K562 (cell line): ENCODE results near the gene CCT7. TPM values are rescaled to one million over a fixed set of nuclear protein-coding genes. Genes with fewer than 3 reads are reported as not detected.

ENCODE experiments used
- ATAC-seq: fragments of 200-7000 bp; cut with Tn5 transposase; 3 replicates; pipeline ENCODE4 v1.9.1; 2020; ENCODE audit warnings: moderate library complexity
- BruUV-seq: library from RNA; stranded (reverse); fragments of 400-500 nt; replicated peaks from 2 replicates; lab custom pipeline; 2021; lab: Mats Ljungman, UMichigan
- CTCF ChIA-PET: fragments of 300-600 bp; formaldehyde crosslinking; extraction: SDS; loops from one replicate; lab custom pipeline; 2021; ENCODE audit warnings: low intra/inter-chr PET ratio; lab: Yijun Ruan, JAX
- POLR2A ChIA-PET: fragments of 300-600, 350-650 bp; sonication (Branson Sonifier 250); formaldehyde crosslinking; extraction: SDS; loops from one replicate; lab custom pipeline; 2021; ENCODE audit warnings: antibody characterized with exemption, inconsistent platforms; lab: Yijun Ruan, JAX
- DNase-seq, 4 experiments: peaks; one replicate each; pipeline versions ENCODE4 v3.0.0 to v3.0.0-alpha.2; 2011 to 2018; ENCODE audit warnings: low spot score in 3 of 4, mixed read lengths in 3 of 4; ENCODE audit errors: extremely low read depth in 1 of 4
- FAIRE-seq: peaks from 2 replicates; lab custom pipeline; 2011; peaks lifted over from hg19 to GRCh38; lab: Jason Lieb, UNC
- H2AFZ ChIP-seq: 2 replicates; pipeline ENCODE4 v1.6.0; 2011; ENCODE audit warnings: low read depth, low read length, control low read depth, inconsistent platforms
- H3K27ac ChIP-seq: fragments of 200-600 bp; 3 replicates; pipeline ENCODE4 v1.8.0; 2011; ENCODE audit warnings: low read depth, mild to moderate bottlenecking, control low read depth, inconsistent platforms, low read length, moderate library complexity, mixed read lengths; ENCODE audit errors: extremely low read depth
- H3K27me3 ChIP-seq, 2 experiments: fragments of 300-600 bp in 1 of 2; 2 replicates in 1 of 2; 3 replicates in 1 of 2; pipeline versions ENCODE4 v1.6.0 to v1.8.0; 2011; ENCODE audit warnings: inconsistent platforms in 2 of 2, low read length in 2 of 2, mild to moderate bottlenecking in 1 of 2, mixed read lengths in 1 of 2, moderate library complexity in 1 of 2; ENCODE audit not compliant: control insufficient read depth in 2 of 2, insufficient read depth in 2 of 2
- H3K36me3 ChIP-seq: fragments of 300-600 bp; 3 replicates; pipeline ENCODE4 v1.8.0; 2011; ENCODE audit warnings: mild to moderate bottlenecking, low read length, inconsistent platforms; ENCODE audit not compliant: control insufficient read depth, insufficient read depth
- H3K4me1 ChIP-seq, 2 experiments: fragments of 200-600 bp in 1 of 2; replicated peaks in 1 of 2; 2 replicates in 1 of 2; 3 replicates in 1 of 2; pipeline versions ENCODE4 v1.5.1 to v1.8.0; 2011; ENCODE audit warnings: inconsistent platforms in 2 of 2, low read length in 2 of 2, mild to moderate bottlenecking in 1 of 2, mixed read lengths in 1 of 2, moderate library complexity in 1 of 2; ENCODE audit not compliant: control insufficient read depth in 2 of 2, insufficient read depth in 2 of 2
- H3K4me2 ChIP-seq: 2 replicates; pipeline ENCODE4 v1.6.1; 2011; ENCODE audit warnings: low read length, control low read depth, inconsistent platforms, mixed read lengths; ENCODE audit not compliant: insufficient read depth
- H3K4me3 ChIP-seq: fragments of 200-600 bp; sonication (generic), shearing (Covaris generic); 2 replicates; pipeline ENCODE4 v1.5.1; 2016; ENCODE audit warnings: control low read depth, inconsistent platforms
- H3K79me2 ChIP-seq: fragments of 200-600 bp; 3 replicates; pipeline ENCODE4 v1.8.0; 2011; ENCODE audit warnings: low read length, inconsistent platforms; ENCODE audit not compliant: control insufficient read depth, insufficient read depth
- H3K9ac ChIP-seq, 2 experiments: 2 replicates each; pipeline versions ENCODE4 v1.6.0 to v1.6.1; 2011; ENCODE audit warnings: low read depth in 2 of 2, low read length in 2 of 2, control low read depth in 1 of 2, inconsistent platforms in 1 of 2, mild to moderate bottlenecking in 1 of 2, mixed read lengths in 1 of 2; ENCODE audit not compliant: insufficient read depth in 1 of 2
- H3K9me1 ChIP-seq: one replicate; pipeline ENCODE4 v1.6.0; 2011; ENCODE audit warnings: inconsistent platforms, mild to moderate bottlenecking, low read length, moderate library complexity; ENCODE audit not compliant: control insufficient read depth, insufficient read depth
- H3K9me3 ChIP-seq: replicated peaks from 2 replicates; pipeline ENCODE4 v1.5.1; 2011; ENCODE audit warnings: low read depth, low read length, inconsistent platforms; ENCODE audit not compliant: control insufficient read depth, insufficient read depth
- H4K20me1 ChIP-seq: replicated peaks from 2 replicates; pipeline ENCODE4 v1.6.1; 2011; ENCODE audit warnings: low read length, inconsistent platforms, mixed read lengths; ENCODE audit not compliant: control insufficient read depth, insufficient read depth
- ARID1B ChIP-seq: fragments of 450-650 bp; IDR thresholded peaks from 2 replicates; pipeline ENCODE4 v1.6.1; 2016; ENCODE audit warnings: antibody characterized with exemption, mild to moderate bottlenecking, inconsistent platforms
- BCOR ChIP-seq: fragments of 450-650 bp; IDR thresholded peaks from 2 replicates; pipeline ENCODE4 v1.6.1; 2016
- CBFA2T2 ChIP-seq: fragments of 450-650 bp; conservative IDR thresholded peaks from 2 replicates; pipeline ENCODE4 v1.6.1; 2017; ENCODE audit warnings: mild to moderate bottlenecking
- CBFA2T3 ChIP-seq: fragments of 450-650 bp; IDR thresholded peaks from 2 replicates; pipeline ENCODE4 v1.6.1; 2017
- HCFC1 ChIP-seq: IDR thresholded peaks from 2 replicates; pipeline ENCODE4 v1.6.1; 2012; ENCODE audit warnings: low read depth, low read length, improper control_type of control experiment
- PCBP1 ChIP-seq: fragments of 200-400 bp; formaldehyde crosslinking; IDR thresholded peaks from 2 replicates; pipeline ENCODE4 v1.6.1; 2018; ENCODE audit warnings: mild to moderate bottlenecking, low read depth, low read length; ENCODE audit not compliant: poor library complexity, severe bottlenecking
- SIN3A ChIP-seq, 2 experiments: fragments of 150-350 bp in 1 of 2; IDR thresholded peaks; 2 replicates each; pipeline ENCODE4 v1.6.1; 2011 to 2016; ENCODE audit warnings: borderline replicate concordance in 2 of 2, low read depth in 2 of 2, low read length in 2 of 2, mild to moderate bottlenecking in 2 of 2, moderate library complexity in 2 of 2; ENCODE audit not compliant: control insufficient read depth in 1 of 2
- SMAD1 ChIP-seq: fragments of 150-350 bp; IDR thresholded peaks from 2 replicates; pipeline ENCODE4 v1.6.1; 2014; ENCODE audit warnings: low read length, low read depth; ENCODE audit not compliant: partially characterized antibody
- TAL1 ChIP-seq: fragments of 450-650 bp; IDR thresholded peaks from 2 replicates; pipeline ENCODE4 v1.6.1; 2016; ENCODE audit warnings: mild to moderate bottlenecking
- TCF3 ChIP-seq: sonication (generic); formaldehyde crosslinking; IDR thresholded peaks from 2 replicates; pipeline ENCODE4 v1.4.0; 2020; ENCODE audit warnings: mild to moderate bottlenecking, missing genetic modification reagents
- ZNF586 ChIP-seq: fragments of 450-650 bp; formaldehyde crosslinking; conservative IDR thresholded peaks from 2 replicates; pipeline ENCODE4 v1.4.0; 2020; ENCODE audit warnings: mild to moderate bottlenecking, moderate library complexity
- WGBS: fragments of 100-300 bp; shearing (Covaris generic); methylation state at CpG from one replicate; pipeline ENCODE4 v1.1.6; 2016; ENCODE audit warnings: low coverage, mixed read lengths; ENCODE audit not compliant: insufficient coverage; ENCODE audit errors: missing lambda C conversion rate; 5-methylcytosine and 5-hydroxymethylcytosine counted together
- in situ Hi-C: fragments of 300-500 bp; cut with MboI; formaldehyde crosslinking; loops from 4 replicates; pipeline ENCODE4 v1.15.0; 2018; ENCODE audit warnings: inconsistent platforms, mixed read lengths
- intact Hi-C: fragments of 100-400 bp; cut with micrococcal nuclease; formaldehyde crosslinking; loops from 2 replicates; pipeline ENCODE4 v1.14.2; 2022
- polyA plus RNA-seq, 8 experiments: library from polyadenylated mRNA; depleted of rRNA in 4 of 8; stranded (reverse) in 5 of 8; unstranded in 3 of 8; fragments of >200 nt; fragmentation: Nextera tagmentation in 2 of 8; fragmentation: Illumina TruSeq in 1 of 8; extraction: Ambion mirVana in 2 of 8; extraction: Trizol in 1 of 8; gene quantifications; 2 replicates each; pipeline versions ENCODE4 v1.2.1 to v1.2.3, GENCODE V29; 2011 to 2014; ENCODE audit warnings: inconsistent platforms in 1 of 8, missing spikeins in 1 of 8
- total RNA-seq, 7 experiments: library from RNA; depleted of rRNA in 6 of 7; stranded (reverse); fragments of >200 nt in 6 of 7; fragmentation: Illumina TruSeq in 2 of 7; extraction: Trizol in 2 of 7; gene quantifications; 2 replicates each; pipeline versions ENCODE4 v1.2.1 to v1.2.3, GENCODE V29; 2011 to 2021; ENCODE audit warnings: low replicate concordance in 1 of 7
- TF ChIP-seq, protein P1 (sequence below), 2 experiments: IDR thresholded peaks; 2 replicates each; pipeline ENCODE4 v1.6.1; 2012; ENCODE audit warnings: improper control_type of control experiment in 2 of 2, low read depth in 2 of 2, low read length in 2 of 2, borderline replicate concordance in 1 of 2

CCT7 gene
- total and polyA plus RNA-seq, 9 of the 15 experiments (the other 6 are each of a cell fraction or from before 2014, with no cell fraction given) = 326 to 856 (median 638) TPM

DNA sequence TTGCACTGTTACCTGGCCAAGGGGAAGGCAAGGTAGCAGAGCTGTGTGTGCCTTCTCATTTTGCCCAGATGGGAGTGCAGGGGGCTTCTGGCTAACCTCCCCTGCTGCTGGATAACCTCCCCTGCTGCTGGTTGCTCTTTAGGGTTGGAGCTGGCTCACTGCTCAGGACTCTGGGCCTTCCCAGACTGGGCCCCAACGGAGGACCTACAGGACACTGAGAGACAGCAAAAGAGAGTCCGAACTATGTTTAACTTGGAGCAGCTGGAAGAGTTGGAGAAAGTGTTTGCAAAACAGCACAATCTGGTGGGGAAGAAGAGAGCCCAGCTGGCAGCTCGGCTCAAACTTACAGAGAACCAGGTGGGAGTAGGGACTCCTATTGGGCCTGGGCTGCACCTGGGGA is 25.9 kb upstream of the CCT7 start:
- Histone ChIP-seq H3K4me1 (peaks cover 9 to 13% of the 10 kb centered on the region in 2 experiments; a peak in 4 of 5 replicates), H3K9ac (no peak overlapping the region), H3K27me3 (peaks cover 2 to 12% of the 10 kb centered on the region in 2 experiments; a peak in 2 of 5 replicates), H3K9me1 (no peaks in the 10 kb centered on the region), H3K36me3 (no peaks in the 10 kb centered on the region), H3K4me3 (no peak overlapping the region), H3K27ac (no peak overlapping the region), H3K9me3 (no peaks in the 10 kb centered on the region; the same call in 1 of the 2 replicates), H3K4me2 (no peak overlapping the region), H3K79me2 (no peaks in the 10 kb centered on the region), H4K20me1 (no peaks in the 10 kb centered on the region), H2AFZ (no peak overlapping the region; the same call in 1 of the 2 replicates)
- no TSS peak for BruUV-seq
- intact Hi-C loops (no loop called here), in situ Hi-C loops (no loop called here)
- DNase-seq (no peak), ATAC-seq (no peak), FAIRE-seq (no peak)
- ChIA-PET POLR2A (no interaction called here), CTCF (no interaction called here)
- TF ChIP-seq ZNF586 (CRISPR knock-in tag) = no peak
- TF ChIP-seq PCBP1 = no peak
- no peak for TF ChIP-seq SMAD1
- no peak for TF ChIP-seq HCFC1
- WGBS = 31% methylated on average over 3 of the region's 3 CpGs

DNA sequence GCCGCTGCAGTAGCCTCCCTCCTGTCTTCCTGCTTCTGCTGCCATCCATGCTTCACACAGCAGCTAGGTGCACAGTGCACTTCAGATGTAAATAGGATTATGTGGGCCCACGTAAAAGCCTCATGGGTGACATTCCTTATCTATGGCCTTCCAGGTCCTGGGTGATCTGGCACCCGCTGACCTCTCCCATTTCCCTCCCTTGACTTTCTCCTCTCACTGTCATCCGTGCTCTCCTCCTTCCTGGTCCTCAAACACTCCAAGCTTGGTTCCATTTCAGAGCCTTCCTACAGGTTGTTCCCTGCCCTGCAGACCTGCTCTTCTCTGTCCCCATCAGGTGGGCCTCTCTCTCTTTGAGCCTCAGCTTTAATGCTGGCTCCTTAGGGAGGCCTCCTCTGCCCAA is 24.1 kb upstream of the CCT7 start:
- Histone ChIP-seq H3K27me3 (peaks cover 0 to 8% of the 10 kb centered on the region in 2 experiments; a peak in 2 of 5 replicates), H3K4me1 (peaks cover 15 to 16% of the 10 kb centered on the region in 2 experiments; a peak in 4 of 5 replicates), H3K9me1 (no peaks in the 10 kb centered on the region), H3K27ac (no peak overlapping the region), H3K9me3 (no peaks in the 10 kb centered on the region), H3K9ac (peak overlapping the region in 1 of 2 experiments; percentile 60; a peak in 1 of 4 replicates), H2AFZ (peak overlapping the region; percentile 75), H3K79me2 (peaks cover 10% of the 10 kb centered on the region), H3K36me3 (no peaks in the 10 kb centered on the region), H4K20me1 (no peaks in the 10 kb centered on the region), H3K4me3 (no peak overlapping the region), H3K4me2 (peak overlapping the region; percentile 50; the same call in 1 of the 2 replicates)
- intact Hi-C loops = no loop called here
- CTCF ChIA-PET = no interaction called here
- FAIRE-seq (no peak), DNase-seq (peak; percentile 35 to 54 (median 42)), ATAC-seq (no peak)
- POLR2A ChIA-PET = interaction anchor here (0.6 to 1.1 kb wide), 5 partner anchors 13 to 241 kb away, joined by 3 read pairs; partner anchors contain the start of gene SFXN5
- no TSS peak for BruUV-seq
- in situ Hi-C loops = no loop called here
- WGBS = 4% methylated on average over 4 of the region's 4 CpGs
- TF ChIP-seq TAL1 (peak; percentile 37; the same call in 1 of the 2 replicates), CBFA2T2 (0 out of 2 replicates have a peak, but pooled peaks have one; percentile 12), ARID1B (peak; percentile 31; the same call in 1 of the 2 replicates), SIN3A (IDR thresholded peaks at IDR 0.05; ENCODE audit: borderline replicate concordance in 2 of 2, control insufficient read depth in 1 of 2, low read depth in 2 of 2, low read length in 2 of 2) (no peak), BCOR (no peak), TCF3 (CRISPR knock-in tag) (peak; percentile 54), CBFA2T3 (peak; percentile 53; the same call in 1 of the 2 replicates)
- TF ChIP-seq, protein P1, sequence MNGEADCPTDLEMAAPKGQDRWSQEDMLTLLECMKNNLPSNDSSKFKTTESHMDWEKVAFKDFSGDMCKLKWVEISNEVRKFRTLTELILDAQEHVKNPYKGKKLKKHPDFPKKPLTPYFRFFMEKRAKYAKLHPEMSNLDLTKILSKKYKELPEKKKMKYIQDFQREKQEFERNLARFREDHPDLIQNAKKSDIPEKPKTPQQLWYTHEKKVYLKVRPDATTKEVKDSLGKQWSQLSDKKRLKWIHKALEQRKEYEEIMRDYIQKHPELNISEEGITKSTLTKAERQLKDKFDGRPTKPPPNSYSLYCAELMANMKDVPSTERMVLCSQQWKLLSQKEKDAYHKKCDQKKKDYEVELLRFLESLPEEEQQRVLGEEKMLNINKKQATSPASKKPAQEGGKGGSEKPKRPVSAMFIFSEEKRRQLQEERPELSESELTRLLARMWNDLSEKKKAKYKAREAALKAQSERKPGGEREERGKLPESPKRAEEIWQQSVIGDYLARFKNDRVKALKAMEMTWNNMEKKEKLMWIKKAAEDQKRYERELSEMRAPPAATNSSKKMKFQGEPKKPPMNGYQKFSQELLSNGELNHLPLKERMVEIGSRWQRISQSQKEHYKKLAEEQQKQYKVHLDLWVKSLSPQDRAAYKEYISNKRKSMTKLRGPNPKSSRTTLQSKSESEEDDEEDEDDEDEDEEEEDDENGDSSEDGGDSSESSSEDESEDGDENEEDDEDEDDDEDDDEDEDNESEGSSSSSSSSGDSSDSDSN (IDR thresholded peaks at IDR 0.05; ENCODE audit: borderline replicate concordance in 1 of 2, low read depth in 2 of 2, low read length in 2 of 2) = 0 out of 4 replicates have a peak, but pooled peaks of 1 of the 2 experiments have one; percentile 9
